Sciatic nerve (tissue), 2 donors: ENCODE results near the gene IGF1. TPM values are rescaled to one million over a fixed set of nuclear protein-coding genes. Genes with fewer than 3 reads are reported as not detected.
A peak's percentile ranks its signal among the peaks of the same experiment; 100 is the strongest.

Experiments
- ATAC-seq: fragments of 200-7000 bp; cut with Tn5 transposase; one replicate; pipeline ENCODE4 v1.9.1; 2020; ENCODE audit warnings: mild to moderate bottlenecking, moderate library complexity
- DNase-seq: peaks from one replicate; pipeline ENCODE4 v3.0.0-alpha.2; 2020; ENCODE audit warnings: low spot score
- intact Hi-C: fragments of 100-400 bp; cut with DNase I; formaldehyde crosslinking; loops from one replicate; pipeline ENCODE4 v1.14.2; 2022
- total RNA-seq: library from RNA; stranded (reverse); fragmentation: NEBNext Ultra II Directional; extraction: Animal tissue kit (Norgen Biotek cat#: 25700); gene quantifications from one replicate; pipeline ENCODE4 v1.2.1, GENCODE V29; 2021
- donor health status: DM: no; HTN: no; CAD: no.
- donor health status: DM: no; HTN: no; CAD: no.

Gene IGF1
- total RNA-seq, 1 donor from 2014 or later = 52.1 TPM

- DNase-seq (no peak), ATAC-seq (peak; percentile 57)
- intact Hi-C loops = no loop called here
Observed at GRCh38 chr12:102408487-102409297, 71.7 kb downstream of the IGF1 start.

GRCh38 chr12:102407776-102408486 is 72.4 kb downstream of the IGF1 start:
- ATAC-seq (peak; percentile 61), DNase-seq (no peak)
- intact Hi-C loops = no loop called here

GRCh38 chr12:102406033-102406584 is 74.3 kb downstream of the IGF1 start:
- peak; percentile 68 for ATAC-seq
- DNase-seq = peak; percentile 71
- intact Hi-C loops = no loop called here

GRCh38 chr12:102401087-102401486 is 79.3 kb downstream of the IGF1 start:
- DNase-seq = no peak
- intact Hi-C loops = no loop called here
- no peak for ATAC-seq

- DNase-seq (no peak), ATAC-seq (no peak)
- intact Hi-C loops = no loop called here
Observed at GRCh38 chr12:102399653-102400052, 80.7 kb downstream of the IGF1 start.

- intact Hi-C loops = no loop called here
- ATAC-seq = no peak
- DNase-seq = no peak
Observed at GRCh38 chr12:102396276-102396675, 84.1 kb downstream of the IGF1 start.

GRCh38 chr12:102394200-102394599 is 86.2 kb downstream of the IGF1 start:
- intact Hi-C loops = no loop called here
- ATAC-seq = no peak
- no peak for DNase-seq

- intact Hi-C loops = no loop called here
- DNase-seq (no peak), ATAC-seq (no peak)
Observed at GRCh38 chr12:102390068-102390467, 90.3 kb downstream of the IGF1 start.

- no peak for DNase-seq
- intact Hi-C loops = no loop called here
- ATAC-seq = peak; percentile 84
Observed at GRCh38 chr12:102388469-102388868, 91.9 kb downstream of the IGF1 start.

GRCh38 chr12:102385343-102385742 is 95.0 kb downstream of the IGF1 start:
- intact Hi-C loops = no loop called here
- ATAC-seq (no peak), DNase-seq (no peak)

GRCh38 chr12:102379346-102380162 is 100.8 kb downstream of the IGF1 start:
- ATAC-seq = no peak
- no peak for DNase-seq
- intact Hi-C loops = no loop called here

- intact Hi-C loops = no loop called here
- ATAC-seq (no peak), DNase-seq (no peak)
Observed at GRCh38 chr12:102376781-102377180, 103.6 kb downstream of the IGF1 start.

- intact Hi-C loops = no loop called here
- DNase-seq (no peak), ATAC-seq (peak; percentile 45)
Observed at GRCh38 chr12:102376181-102376747, 104.1 kb downstream of the IGF1 start.

- DNase-seq (no peak), ATAC-seq (no peak)
- intact Hi-C loops = no loop called here
Observed at GRCh38 chr12:102374190-102374589, 106.2 kb downstream of the IGF1 start.

GRCh38 chr12:102372087-102372486 is 108.3 kb downstream of the IGF1 start:
- DNase-seq (no peak), ATAC-seq (no peak)
- intact Hi-C loops = no loop called here

GRCh38 chr12:102371165-102371564 is 109.2 kb downstream of the IGF1 start:
- ATAC-seq (no peak), DNase-seq (no peak)
- intact Hi-C loops = no loop called here

GRCh38 chr12:102369876-102370275 is 110.5 kb downstream of the IGF1 start:
- ATAC-seq = no peak
- DNase-seq = no peak
- intact Hi-C loops = no loop called here

- no peak for DNase-seq
- no peak for ATAC-seq
- intact Hi-C loops = no loop called here
Observed at GRCh38 chr12:102365365-102365764, 115.0 kb downstream of the IGF1 start.

- intact Hi-C loops = no loop called here
- no peak for DNase-seq
- no peak for ATAC-seq
Observed at GRCh38 chr12:102364709-102365108, 115.7 kb downstream of the IGF1 start.
